ENCODE data around the gene AP3S1.
A peak's percentile ranks its signal among the peaks of the same experiment; 100 is the strongest.

Gene AP3S1

DNA sequence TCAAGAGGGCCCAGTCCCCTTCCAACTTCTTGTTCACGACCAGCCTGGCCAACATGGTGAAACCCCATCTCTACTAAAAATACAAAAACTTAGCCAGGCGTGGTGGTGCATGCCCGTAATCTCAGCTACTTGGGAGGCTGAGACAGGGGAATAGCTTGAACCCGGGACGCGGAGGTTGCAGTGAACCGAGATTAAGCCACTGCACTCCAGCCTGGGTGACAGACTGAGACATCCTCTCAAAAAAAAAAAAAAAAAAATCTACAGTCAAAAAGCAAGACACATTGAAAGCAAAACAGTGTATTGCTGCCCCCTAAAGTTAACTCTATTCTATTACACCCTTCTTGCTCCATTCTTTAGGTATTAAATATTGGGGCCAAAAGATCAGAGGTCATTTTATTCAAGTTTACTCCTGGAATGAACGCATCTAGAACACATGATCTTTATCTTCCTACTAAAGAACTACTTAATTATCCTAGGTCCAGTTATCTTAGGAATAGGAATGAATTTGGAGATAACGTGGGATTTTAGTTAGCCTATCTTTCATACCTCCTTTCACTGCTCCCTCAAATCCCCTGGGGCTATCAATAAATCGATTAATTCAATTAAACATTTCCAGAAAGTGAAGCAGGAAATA is 2.7 kb upstream of the AP3S1 start:
- DNase-seq (ENCODE audit: low read depth in 1 of 2, low spot score in 1 of 2), result peak in 1 of 2 experiments; percentile 61
- TF ChIP-seq JUND (IDR thresholded peaks at IDR 0.05; ENCODE audit: low read depth), result no peak
- in situ Hi-C loops (cut with HindIII; ENCODE audit: low pct_unique_long_range_greater_than_20kb, low sequenced_read_pairs), result no loop called here

GRCh38 chr5:115840873-115841272 is 862 bp upstream of the AP3S1 start:
- TF ChIP-seq JUND (IDR thresholded peaks at IDR 0.05; ENCODE audit: low read depth), result no peak
- in situ Hi-C loops (cut with HindIII; ENCODE audit: low pct_unique_long_range_greater_than_20kb, low sequenced_read_pairs), result no loop called here
- no peak for DNase-seq (ENCODE audit: low read depth in 1 of 2, low spot score in 1 of 2)

DNA sequence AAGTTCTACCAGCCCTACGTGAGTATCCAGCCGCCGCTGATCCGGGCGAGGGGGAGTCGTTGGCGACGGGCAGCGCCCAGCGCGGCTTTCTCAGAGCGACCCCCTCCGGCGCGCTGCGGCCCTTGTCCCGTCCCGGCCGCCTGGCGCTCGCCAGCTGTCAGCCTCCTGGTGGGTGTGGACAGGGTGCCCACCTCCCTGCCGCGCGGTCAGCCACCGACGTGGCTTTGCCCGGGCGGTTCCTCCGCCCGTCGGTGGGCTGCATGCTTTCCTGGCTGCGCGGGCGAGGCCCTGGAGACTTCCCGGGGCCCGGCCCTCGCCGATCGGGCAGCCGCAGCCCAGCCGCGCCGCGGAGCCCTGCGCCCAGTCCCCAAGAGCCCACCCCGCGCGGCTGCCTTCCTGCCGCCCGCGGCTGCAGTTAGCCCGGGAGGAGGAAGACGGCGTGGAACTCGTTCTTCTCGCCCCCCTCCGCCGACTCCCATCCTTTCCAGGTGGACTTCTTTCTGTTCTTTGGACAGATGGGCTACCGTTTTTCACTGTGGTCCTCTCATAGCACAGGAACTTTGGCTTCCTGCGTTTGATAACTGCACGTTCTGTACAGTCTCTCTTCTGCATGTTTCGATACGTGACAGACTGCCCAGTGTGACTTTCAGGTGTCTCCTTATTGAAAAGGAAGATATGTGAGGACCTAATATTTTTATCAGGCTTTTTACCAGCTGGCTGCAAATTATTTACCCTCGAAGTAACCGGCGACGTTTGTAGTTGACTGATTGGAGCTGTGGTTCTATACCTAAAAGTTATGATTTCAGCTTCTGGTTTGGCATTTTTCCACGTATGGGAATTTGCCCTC is 577 bp downstream of the AP3S1 start:
- peak; percentile 25 to 39 for DNase-seq (ENCODE audit: low read depth in 1 of 2, low spot score in 1 of 2)
- no peak for TF ChIP-seq JUND (IDR thresholded peaks at IDR 0.05; ENCODE audit: low read depth)
- in situ Hi-C loops (cut with HindIII; ENCODE audit: low pct_unique_long_range_greater_than_20kb, low sequenced_read_pairs), result no loop called here

DNA sequence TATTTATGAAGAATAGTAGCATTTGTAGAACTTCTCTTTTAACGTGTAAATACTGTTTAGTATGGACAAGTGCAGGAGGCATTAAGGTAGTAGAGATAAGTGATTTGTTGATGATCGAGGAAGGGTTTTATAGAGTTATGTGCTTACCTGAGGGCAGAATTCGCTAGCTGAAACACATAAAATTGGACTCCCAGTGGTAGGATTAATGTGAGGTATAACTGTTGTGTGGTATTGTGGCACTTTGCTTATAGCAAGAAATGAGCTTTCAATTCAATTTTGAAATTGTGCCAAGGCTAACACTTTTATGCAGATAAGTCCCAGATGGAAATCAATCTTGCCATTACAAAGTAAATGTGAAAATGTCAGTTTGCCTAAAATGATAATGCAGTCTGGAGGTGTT is 1.2 kb downstream of the AP3S1 start:
- no peak for TF ChIP-seq JUND (IDR thresholded peaks at IDR 0.05; ENCODE audit: low read depth)
- in situ Hi-C loops (cut with HindIII; ENCODE audit: low pct_unique_long_range_greater_than_20kb, low sequenced_read_pairs), result no loop called here
- no peak for DNase-seq (ENCODE audit: low read depth in 1 of 2, low spot score in 1 of 2)

- in situ Hi-C loops (cut with HindIII; ENCODE audit: low pct_unique_long_range_greater_than_20kb, low sequenced_read_pairs), result no loop called here
- no peak for DNase-seq (ENCODE audit: low read depth in 1 of 2, low spot score in 1 of 2)
- TF ChIP-seq JUND (IDR thresholded peaks at IDR 0.05; ENCODE audit: low read depth), result no peak
These were observed 1.9 kb downstream of the AP3S1 start for GRCh38 chr5:115843444-115844130.

GRCh38 chr5:115844321-115844817 is 2.6 kb downstream of the AP3S1 start:
- in situ Hi-C loops (cut with HindIII; ENCODE audit: low pct_unique_long_range_greater_than_20kb, low sequenced_read_pairs), result no loop called here
- DNase-seq (ENCODE audit: low read depth in 1 of 2, low spot score in 1 of 2), result no peak
- no peak for TF ChIP-seq JUND (IDR thresholded peaks at IDR 0.05; ENCODE audit: low read depth)

- no peak for DNase-seq (ENCODE audit: low read depth in 1 of 2, low spot score in 1 of 2)
- in situ Hi-C loops (cut with HindIII; ENCODE audit: low pct_unique_long_range_greater_than_20kb, low sequenced_read_pairs), result no loop called here
- no peak for TF ChIP-seq JUND (IDR thresholded peaks at IDR 0.05; ENCODE audit: low read depth)
These were observed 5.6 kb downstream of the AP3S1 start for GRCh38 chr5:115847290-115847689.

- TF ChIP-seq JUND (IDR thresholded peaks at IDR 0.05; ENCODE audit: low read depth), result no peak
- in situ Hi-C loops (cut with HindIII; ENCODE audit: low pct_unique_long_range_greater_than_20kb, low sequenced_read_pairs), result no loop called here
These were observed 7.6 kb downstream of the AP3S1 start for GRCh38 chr5:115849258-115849798.

GRCh38 chr5:115850744-115851416 is 9.1 kb downstream of the AP3S1 start:
- DNase-seq (ENCODE audit: low read depth in 1 of 2, low spot score in 1 of 2), result no peak
- in situ Hi-C loops (cut with HindIII; ENCODE audit: low pct_unique_long_range_greater_than_20kb, low sequenced_read_pairs), result no loop called here
- TF ChIP-seq JUND (IDR thresholded peaks at IDR 0.05; ENCODE audit: low read depth), result no peak

More at GRCh38 chr5:115849258-115849798, 7.6 kb downstream of the AP3S1 start:
- no peak for DNase-seq (ENCODE audit: low read depth in 1 of 2, low spot score in 1 of 2)

DNA sequence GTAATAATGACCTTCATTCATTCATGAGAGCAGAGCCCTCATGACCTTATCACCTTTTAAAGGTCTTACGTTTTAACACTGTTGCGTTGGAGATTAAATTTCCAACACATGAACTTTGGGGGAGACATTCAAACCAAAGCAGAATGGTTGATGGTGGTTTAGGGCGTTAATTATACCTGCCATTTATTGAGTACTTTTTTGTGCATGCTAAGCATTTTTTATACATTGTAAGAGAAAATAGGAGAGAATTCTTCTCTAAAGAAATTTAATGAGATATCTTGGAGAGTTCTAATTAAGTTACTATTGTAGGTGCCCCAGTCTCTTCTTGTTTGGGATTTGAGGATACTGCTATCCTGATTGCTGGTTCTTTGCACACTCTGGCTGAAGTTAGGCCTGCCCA is 12.4 kb downstream of the AP3S1 start:
- TF ChIP-seq JUND (IDR thresholded peaks at IDR 0.05; ENCODE audit: low read depth), result no peak
- DNase-seq (ENCODE audit: low read depth in 1 of 2, low spot score in 1 of 2), result no peak
- in situ Hi-C loops (cut with HindIII; ENCODE audit: low pct_unique_long_range_greater_than_20kb, low sequenced_read_pairs), result no loop called here

- in situ Hi-C loops (cut with HindIII; ENCODE audit: low pct_unique_long_range_greater_than_20kb, low sequenced_read_pairs), result no loop called here
- 0 out of 2 replicates have a peak, but pooled peaks have one; percentile 22 for TF ChIP-seq JUND (IDR thresholded peaks at IDR 0.05; ENCODE audit: low read depth)
- peak in 1 of 2 experiments; percentile 47 for DNase-seq (ENCODE audit: low read depth in 1 of 2, low spot score in 1 of 2)
These were observed 14.2 kb downstream of the AP3S1 start for GRCh38 chr5:115855959-115856358.

DNA sequence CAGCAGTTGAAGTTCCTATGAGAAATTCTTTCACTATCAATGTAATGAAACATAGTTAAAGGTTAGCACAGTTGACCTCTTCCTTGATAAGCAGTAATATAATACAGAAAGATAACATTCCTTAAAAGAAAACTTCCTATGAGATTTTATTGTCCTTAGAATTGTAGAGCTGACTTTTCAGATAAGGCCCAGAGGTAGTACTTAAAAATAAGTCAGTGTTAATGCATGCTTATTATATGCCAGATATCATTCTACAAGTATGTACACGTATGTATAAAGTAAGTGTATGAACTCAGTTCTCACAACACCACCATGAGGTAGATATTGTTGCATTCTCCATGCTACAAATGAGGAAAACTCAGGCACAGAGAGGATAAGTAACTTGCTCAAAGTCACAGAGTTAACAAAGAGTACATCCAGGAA is 15.3 kb downstream of the AP3S1 start:
- in situ Hi-C loops (cut with HindIII; ENCODE audit: low pct_unique_long_range_greater_than_20kb, low sequenced_read_pairs), result no loop called here
- TF ChIP-seq JUND (IDR thresholded peaks at IDR 0.05; ENCODE audit: low read depth), result no peak
- DNase-seq (ENCODE audit: low read depth in 1 of 2, low spot score in 1 of 2), result no peak

All from T47D (cell line).